Keratinocyte (primary cell): Measurements from ENCODE around the gene GALNS.

Experiments used
- EZH2 ChIP-seq: IDR thresholded peaks from one replicate; pipeline ENCODE4 v1.6.1; 2012; ENCODE audit warnings: inconsistent platforms, mild to moderate bottlenecking, low read length, moderate library complexity
- TF ChIP-seq, protein P1 (sequence below), 3 experiments: IDR thresholded peaks in 1 of 3; conservative IDR thresholded peaks in 1 of 3; optimal IDR thresholded peaks in 1 of 3; 2 replicates in 2 of 3; 3 replicates in 1 of 3; pipeline versions ENCODE3 to v1.5.1; 2011; ENCODE audit warnings: low read length in 3 of 3, mild to moderate bottlenecking in 3 of 3, moderate library complexity in 2 of 3, control low read depth in 1 of 3, inconsistent platforms in 1 of 3; ENCODE audit not compliant: insufficient read depth in 2 of 3; ENCODE audit errors: extremely low read depth in 1 of 3

DNA sequence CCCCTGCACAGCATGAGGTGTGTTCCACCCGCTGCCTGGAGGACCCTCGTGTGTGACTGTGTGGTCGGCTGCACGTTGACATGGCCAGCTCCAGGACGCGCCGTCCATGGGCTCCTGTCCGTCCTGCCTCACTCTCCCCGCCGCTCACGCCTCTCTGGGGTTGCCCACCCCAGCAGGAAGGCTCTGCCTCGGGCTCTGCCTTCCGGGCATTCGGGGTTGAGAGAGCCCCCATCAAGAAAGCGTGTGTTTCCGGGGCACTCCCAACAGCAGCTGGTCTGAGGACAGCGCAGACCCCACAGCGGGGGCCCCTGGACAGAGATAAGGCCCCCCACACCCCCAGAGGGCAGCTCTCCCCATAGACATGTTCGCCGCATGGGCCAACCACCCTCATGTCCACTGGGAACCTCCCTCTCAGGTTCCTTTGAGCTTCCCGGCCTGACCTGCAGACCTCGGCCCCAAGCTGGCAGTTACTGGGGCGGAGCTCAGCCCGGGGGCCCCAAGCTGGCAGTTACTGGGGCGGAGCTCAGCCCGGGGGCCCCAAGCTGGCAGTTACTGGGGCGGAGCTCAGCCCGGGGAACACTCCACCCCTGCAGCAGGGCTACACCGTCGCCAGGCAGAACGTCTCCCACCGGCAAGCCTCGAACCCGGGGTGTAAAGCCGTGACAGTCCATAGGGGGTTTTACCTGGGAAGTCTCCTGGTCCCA is 63.3 kb downstream of the GALNS start:
- TF ChIP-seq, protein P1, sequence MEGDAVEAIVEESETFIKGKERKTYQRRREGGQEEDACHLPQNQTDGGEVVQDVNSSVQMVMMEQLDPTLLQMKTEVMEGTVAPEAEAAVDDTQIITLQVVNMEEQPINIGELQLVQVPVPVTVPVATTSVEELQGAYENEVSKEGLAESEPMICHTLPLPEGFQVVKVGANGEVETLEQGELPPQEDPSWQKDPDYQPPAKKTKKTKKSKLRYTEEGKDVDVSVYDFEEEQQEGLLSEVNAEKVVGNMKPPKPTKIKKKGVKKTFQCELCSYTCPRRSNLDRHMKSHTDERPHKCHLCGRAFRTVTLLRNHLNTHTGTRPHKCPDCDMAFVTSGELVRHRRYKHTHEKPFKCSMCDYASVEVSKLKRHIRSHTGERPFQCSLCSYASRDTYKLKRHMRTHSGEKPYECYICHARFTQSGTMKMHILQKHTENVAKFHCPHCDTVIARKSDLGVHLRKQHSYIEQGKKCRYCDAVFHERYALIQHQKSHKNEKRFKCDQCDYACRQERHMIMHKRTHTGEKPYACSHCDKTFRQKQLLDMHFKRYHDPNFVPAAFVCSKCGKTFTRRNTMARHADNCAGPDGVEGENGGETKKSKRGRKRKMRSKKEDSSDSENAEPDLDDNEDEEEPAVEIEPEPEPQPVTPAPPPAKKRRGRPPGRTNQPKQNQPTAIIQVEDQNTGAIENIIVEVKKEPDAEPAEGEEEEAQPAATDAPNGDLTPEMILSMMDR (optimal IDR thresholded peaks at IDR 0.05 in 1 of 3, IDR thresholded peaks at IDR 0.05 in 1 of 3, conservative IDR thresholded peaks at IDR 0.05 in 1 of 3; ENCODE audit: extremely low read depth in 1 of 3, insufficient read depth in 2 of 3, low read length in 3 of 3): no peak
- no peak for TF ChIP-seq EZH2
